Activated naive CD8-positive, alpha-beta T cell treated with anti-CD3 and anti-CD28 coated beads, Interleukin-2, amount 50 U/mL, for 16 hours (primary cell): ENCODE measurements around the gene CMIP.

Experiments used
- DNase-seq: peaks from one replicate; pipeline ENCODE4 v3.0.0-alpha.2; 2020; ENCODE audit warnings: low read depth, low spot score

CMIP gene

DNA sequence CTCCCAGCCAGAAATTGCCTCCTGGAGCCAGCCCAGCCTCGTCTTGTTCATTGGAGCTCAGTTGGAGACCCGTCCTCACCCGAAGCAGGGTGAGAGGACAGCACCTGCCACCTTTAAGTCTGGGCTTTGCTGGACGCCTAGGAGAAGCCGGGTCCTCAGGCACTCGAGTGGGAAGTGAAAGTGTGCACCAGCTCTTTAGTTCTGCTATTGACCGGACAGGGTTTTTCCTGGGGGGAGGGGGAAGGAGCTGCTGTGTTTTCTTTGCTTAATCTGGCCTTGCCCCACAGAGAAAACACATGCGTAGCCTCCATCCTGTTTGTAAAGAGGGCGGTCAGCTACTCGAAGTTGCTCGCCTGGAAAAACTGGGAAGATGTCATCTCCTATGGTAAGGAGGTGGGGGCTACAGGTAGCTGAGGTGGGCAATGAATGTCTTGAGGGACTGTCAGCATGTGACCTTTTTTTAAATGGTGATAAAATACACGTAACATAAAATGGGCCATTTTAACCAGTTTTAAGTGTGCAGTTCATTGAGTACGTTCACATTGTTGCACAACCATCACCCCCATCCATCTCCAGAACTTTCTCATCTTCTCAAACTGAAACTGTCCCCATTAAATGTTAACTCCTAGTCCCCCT is 34.4 kb downstream of the CMIP start:
- DNase-seq: no peak

DNA sequence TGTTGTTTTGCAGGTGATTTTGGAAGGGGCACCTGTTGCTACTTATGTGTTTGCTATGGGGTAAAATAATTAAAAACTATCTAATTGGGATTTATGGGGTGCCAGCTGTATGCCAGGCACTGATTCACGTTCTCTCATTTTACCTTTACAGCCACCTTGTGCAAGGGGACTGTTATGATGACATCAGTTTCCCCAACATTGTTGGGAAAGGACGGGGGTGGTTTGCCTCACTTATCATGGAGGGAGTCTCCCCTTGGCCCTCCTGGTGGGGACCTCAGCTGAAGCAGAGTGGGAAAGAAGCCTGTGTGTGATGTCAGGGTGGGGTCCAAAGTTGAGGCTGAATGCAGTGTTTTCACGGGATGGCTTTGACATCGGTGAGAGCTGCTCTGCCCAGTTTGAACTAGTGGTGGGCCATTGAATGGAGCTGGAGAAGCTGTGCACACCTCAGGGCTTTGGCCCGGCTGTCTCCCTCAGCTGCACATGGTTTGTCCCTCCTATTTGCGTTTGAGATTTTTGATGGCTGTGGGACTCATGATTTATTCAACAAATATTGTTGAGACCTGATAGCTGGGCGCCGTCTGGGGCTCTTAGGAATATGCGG is 36.1 kb downstream of the CMIP start:
- no peak for DNase-seq

DNA sequence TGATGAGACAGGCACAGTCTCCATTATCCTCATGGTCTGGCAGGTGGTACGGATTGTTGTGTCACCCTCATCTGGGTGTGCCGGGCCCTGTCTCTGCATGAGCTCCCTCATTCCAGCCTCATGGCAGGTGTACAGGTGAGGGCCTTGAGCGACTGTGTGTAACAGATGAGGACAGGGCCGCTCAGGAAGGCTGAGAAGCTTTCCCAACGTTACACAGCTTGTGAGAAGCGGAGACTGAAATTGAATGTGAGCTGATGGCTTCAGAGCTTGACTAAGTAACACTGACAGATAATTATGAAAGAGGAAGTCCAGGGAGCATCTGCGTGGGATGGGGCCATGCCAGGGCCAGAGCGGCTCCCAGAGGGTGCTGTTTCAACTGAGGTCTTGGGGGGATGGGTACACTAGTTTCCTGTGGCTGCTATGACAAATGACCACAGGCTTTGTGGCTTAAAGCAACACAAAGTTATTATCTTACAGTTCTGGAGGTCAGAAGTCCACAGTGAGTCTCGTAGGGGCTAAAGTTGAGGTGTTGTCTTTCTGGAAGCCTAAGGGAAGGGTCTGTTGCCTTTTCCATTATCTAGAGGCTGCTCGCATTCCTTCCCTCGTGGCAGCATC is 36.7 kb downstream of the CMIP start:
- DNase-seq: no peak

DNA sequence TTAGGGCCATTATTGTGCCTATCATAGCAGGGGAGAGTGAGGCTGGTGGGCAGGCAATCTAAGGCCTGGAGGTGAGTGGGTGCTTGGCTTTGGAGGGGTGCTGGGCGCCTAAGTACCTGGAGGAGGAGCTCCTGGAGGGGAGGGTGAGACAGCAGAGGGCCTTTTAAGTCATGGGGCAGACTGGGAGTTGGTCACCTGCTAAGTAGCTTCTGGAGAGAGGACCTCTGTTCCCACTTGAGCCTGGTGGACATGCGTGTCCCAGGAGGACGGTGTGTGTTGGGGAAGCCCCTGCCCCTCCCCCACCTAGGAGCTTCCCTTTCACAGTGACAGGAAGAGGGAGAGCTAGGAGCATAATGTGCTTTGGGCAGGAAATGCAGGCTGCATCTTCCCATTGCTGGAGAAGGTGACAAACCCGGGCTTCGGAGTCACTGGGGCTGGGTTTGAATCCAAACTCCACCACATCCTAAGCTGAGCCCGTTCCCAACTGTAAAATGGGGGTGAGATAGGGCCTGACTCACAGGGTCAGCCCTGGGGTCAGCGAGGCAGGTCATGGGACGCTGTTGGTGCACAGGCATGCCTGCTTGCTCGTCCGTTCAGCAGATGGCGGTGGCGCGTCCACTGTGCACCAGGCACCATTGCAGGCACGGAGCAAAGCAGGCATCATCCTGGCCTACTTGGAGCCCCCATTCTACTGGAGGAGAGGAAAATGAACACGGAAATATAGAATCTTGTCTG is 37.9 kb downstream of the CMIP start:
- no peak for DNase-seq

DNA sequence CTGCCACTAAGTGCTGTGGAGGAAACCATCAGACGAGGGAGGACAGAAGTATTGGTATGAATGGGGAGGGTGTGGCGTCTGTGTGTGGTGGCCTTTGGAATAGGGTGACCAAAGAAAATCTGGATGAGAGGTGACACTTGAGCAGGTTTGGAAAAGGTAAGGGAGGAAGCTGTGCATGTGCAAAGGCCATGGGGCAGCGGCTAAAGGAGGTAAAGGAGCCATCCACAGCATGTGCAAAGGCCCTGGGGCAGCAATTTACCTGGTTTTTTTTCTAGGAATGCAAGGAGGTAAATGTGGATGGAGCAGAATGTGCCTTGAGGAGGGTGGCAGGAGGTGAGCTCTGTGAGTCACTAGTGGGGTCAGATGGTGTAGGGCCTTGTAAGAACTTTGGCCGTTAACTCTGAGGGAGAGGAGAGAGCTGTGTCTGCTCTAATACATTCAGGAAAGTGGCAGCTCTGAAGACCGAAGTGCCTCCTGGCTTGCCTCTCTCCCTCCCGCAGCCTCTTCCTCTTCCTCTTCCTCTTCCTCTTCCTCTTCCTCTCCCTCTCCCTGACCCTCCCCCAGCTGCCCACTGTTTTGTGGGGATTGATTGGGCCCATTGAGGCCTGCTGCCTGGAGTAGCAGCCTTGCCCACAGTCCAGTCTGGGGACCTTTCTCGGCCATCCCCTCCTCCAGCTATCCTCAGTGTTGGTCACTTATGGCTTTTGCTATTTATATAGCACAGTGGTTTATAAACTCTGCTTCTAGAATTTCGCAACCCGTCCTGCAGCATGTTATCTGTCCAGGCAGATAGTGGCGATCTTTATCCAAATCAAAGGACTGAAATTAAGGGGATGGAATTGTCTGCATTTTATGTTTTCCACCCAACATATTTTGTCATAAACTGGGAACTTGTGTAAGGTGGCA is 38.7 kb downstream of the CMIP start:
- DNase-seq: no peak

DNA sequence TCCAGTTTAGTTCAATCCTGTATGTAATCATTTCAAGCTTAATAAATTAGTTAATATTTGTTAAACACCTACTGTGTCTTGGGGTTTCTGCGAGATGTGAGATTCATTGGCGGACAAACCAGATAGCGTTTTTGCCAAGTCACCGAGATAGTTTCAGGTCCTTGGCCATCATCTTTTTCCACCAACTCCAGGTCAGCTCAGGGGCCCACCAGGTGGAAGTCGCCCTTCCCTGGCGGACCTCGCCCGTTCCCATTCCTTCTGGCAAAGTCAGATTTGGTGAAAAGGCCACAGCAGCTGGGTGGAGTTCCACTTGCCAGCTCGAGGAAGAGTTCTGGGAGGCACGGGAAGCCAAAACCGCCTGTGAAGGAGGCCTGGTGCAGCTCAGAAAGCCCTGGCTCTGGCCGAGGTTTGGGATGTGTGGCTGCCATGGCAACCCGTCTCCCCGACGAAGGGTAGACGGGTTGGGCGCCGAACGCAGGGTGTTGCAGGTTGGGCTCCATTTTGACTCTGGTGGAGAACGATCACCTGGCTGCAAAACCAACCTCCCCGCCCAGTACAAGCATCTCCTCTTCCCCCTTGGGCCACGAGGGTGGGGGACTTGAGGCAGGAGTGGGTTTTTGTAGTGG is 39.5 kb downstream of the CMIP start:
- DNase-seq: no peak

DNA sequence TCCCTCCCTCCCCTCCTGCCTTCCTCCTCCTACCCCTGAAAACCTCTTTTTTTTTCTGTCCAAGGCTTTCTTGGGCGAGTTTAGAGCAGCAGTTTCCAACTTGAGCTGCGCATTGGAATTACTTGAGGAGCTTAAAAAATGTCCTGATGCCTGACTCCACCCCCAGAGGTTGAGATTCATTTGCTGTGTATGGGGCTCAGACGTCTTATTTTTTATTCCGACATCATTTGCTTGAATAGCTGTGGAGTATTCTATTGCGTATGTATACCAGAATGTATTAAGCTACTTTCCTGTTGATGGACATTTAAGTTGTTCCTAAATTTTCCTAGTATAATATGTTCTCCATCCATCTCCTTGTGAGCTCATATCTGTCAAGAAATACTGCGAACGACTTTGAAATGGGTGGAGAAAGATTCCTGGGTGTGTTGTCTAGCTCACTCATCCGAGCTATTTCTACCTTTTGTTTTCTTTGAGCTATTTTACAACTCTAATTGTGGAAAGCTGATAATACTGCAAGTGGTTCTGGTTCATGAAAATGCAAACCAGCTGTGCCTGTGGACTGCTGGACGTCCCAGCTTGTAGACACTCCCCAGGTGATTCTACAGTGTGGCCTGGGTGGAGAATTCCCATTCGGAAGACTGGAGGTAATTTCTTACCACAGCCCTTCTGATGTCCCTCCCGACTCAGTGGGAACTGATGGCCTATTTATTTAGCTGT is 40.5 kb downstream of the CMIP start:
- DNase-seq: no peak

DNA sequence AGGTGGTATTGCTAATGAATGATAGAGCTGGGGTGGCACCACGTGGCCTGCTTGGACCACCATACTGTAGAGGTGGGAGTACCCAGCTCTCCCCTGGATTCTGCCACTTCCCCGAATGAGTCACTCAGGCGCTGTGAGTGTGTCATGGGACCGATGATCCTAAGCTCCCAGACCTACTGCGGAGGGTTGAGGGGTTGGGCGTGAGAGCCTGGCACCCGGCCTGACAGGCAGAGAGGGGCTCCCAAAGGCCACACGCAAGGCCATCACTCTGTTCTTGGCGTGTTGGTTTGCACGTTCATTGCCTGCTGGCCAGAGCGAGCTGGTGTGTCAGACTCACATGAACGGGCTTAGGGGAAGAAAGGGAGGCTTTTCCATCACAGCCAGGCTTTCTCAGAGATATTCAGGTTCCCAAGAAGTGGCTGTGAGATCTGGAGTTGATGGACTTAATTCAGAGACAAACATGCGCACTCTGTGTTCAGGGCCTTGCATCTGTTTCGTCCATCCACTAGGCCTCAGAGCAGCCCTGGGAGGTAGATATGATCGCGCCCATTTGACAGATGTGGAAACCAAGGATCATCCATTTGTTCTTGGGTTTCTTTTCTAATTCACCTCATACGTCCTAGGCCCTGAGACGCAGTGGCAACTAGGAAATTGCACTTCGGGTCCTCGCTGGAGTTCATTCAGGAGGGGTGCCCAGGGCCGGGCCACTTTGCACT is 41.4 kb downstream of the CMIP start:
- no peak for DNase-seq

DNA sequence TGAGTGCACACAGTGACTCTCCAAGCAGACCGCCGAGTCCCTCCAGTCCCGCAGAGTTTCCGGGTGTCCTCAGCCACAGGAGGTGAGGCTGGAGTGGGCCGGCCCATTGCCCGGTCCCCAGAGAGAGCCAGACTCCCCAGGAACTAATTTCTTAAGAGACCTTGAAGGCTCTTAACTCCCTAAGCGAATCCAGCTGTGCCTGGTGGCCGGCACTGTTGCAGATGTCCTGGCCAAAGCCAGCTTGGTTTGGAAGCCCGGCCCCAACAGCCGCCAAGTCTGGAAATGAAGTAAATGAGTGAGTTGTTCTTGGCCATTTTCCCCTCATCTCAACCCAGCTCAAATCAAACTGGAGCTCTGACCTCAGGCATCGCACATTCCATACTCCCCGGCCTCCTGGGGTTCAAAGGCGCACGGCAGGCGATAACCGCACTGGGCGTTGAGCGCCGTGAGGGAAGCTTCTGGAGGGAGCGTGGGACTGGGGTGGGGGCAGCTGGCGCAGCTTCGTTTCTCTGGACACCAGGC is 42.0 kb downstream of the CMIP start:
- no peak for DNase-seq

DNA sequence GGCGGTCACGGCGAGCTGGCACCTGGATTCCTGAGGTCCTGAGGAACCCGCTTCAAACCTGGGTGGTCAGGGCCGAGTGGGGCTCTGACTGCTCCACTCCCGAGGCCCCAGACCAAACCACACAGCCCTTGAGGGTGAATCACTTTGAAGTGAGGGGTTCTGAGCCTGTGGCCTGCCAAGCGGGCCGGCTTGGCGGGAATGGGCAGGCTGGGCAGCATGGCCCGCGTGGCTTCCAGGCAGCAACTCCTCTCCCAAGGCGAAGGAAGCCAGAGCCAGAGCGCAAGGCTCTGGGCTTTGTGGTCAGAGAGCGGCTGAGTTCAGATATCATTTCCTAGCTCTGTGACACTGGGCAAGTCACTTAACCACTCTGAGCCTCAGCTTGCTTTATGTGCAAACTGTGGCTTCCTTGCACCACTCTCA is 42.7 kb downstream of the CMIP start:
- DNase-seq: no peak

DNA sequence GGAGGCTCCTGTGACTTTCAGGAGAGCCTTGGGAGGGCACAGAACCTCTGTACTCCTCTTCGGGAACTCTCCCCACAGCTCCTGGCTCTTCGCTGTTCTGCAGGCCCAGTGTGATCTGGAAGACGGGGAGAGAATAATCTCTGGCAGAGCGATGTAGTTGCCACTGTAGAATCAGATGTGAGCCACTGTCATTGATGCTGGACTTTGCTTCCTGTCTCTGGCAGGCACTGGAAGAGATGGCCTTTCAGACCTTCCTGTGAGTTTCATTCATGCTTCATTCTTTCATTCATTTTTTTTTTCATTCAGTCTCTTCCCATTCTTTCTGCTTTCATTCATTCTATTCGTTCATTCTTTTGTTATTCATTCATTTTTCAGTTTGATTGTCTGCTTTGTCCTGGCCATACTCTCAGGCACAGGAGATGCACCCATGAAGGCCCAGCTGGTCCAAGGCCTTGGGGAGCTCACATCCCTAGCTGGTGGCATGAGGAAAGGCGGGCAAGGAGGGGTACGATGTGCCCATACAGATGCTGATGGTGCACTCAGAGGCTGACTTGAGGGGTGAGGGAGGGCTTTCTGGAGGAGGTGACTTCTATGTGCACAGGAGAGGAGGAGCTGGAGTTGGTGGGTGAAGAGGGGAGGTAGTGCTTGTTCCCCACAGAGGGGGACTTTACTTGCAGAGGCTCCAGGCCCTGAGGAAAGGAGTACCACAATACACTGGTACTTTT is 44.2 kb downstream of the CMIP start:
- no peak for DNase-seq

DNA sequence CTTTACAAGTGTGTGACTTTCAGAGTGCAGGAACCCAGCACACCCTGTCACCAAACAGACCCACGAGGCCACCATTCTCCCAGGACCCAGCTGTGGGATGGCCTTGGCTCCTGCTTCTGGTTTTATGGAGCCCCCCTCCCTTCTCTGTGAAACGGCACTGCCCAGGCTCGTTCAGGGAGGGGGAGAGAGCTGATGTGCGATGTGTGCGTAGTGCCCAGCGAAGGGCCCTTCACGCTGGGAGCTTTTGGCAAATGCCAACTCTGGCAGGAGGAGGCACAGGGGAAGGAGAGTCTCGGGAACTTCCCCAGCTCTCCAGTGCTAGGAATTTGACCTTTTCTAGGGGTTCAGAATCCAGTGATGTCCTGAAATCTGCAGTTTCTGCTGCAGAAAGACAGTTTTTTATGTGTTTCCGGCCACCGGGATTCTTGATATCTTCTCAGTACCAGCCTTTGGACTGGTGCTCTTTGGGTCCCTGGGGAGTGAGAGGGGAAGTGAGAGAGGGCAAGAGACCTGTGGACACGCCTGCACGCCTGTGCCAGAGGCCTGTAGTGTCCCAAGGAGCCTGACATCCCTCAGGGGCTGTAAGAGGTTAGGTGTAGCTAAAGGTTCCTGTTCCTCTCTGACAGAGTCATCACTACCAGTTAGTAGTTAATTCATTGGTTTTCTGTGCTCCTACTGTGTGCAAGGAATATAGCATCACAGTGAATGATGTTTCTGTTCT is 45.1 kb downstream of the CMIP start:
- DNase-seq: no peak

DNA sequence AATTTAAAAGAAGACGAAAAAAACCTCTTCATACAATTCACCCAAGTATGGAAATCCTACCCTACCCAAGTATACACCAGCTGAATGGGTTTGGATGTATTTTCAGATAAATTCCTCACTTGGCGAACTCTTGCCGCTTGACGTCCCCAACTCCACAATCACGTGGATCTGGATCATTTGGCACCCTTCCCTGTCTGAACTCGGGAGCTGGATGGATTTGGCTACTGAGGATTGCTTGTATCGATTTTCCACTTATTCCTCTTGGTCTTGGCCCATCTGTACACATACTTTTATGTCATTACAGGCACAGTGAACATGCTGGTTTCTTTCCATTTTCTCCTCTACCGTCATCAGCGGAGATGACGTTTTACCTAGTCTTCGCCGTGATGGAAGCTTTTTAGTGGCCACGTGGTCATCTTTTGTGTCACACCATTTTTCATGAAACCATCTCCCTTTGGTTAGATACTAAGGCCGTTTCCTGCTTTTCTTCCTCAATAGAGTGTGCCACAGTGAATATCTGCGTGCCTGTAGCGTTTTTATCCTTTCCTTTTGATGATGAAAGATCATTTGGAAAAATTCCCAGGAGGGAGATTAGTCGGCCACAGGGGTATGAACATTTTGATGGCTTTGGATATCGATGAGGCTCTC is 47.1 kb downstream of the CMIP start:
- no peak for DNase-seq

DNA sequence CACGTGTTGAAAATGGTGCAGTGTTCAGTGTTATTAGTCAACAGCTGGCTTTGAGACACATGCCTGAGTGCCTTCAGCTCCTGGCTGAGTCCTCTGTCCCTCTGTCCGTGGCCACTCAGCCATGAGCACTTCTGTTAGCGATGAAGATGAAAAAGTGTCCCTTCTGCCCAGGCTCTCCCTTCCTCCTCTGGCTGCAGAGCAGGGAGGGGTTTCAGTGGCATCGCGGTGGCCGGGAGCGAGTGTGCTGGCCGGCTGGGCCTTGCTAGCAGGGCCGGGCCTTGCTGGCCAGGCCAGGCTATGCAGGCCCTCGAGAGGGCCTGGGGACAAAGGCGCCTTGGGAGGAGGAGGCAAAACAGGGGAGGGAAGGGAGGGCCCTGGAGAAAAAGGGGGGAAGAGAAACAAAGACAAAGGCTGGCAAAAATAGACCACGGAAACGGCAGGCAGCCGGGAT is 47.7 kb downstream of the CMIP start:
- no peak for DNase-seq

DNA sequence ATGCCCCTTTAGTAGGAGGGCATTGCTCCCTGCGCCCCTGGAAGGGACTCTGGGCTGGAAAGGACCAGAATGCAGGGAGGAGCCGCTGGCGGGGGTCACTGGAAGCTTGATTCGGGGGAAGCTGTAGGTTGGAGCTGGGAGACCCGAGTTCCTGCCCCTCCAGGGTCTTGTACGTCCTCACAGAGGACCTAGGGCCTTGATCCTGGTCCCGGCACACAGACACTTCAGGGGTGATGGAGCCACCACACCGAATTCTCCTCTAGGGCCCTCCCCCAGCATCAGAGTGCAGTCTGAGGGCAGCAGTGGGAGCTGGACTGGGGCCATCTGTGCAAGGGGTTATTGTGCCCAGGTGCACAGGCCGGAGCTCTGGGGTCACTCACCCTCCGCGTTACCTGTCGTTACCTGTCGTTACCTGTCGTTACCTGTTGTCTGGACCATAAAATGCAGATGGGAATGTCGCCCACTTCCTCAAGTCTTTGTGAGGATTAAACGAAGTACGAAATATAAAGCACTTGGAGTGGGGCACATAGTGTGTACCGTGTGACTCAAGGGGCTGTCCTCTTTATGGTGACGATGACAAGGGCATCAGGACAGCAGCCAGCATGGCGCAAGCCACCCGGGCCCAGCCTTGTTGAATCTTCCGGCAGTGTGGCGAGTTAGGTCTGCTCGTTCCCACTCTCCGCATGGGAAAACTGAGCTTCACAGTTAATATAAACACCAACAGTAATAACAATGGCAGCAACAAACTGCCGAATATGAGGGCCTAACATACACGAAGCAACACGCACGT is 48.6 kb downstream of the CMIP start:
- no peak for DNase-seq

DNA sequence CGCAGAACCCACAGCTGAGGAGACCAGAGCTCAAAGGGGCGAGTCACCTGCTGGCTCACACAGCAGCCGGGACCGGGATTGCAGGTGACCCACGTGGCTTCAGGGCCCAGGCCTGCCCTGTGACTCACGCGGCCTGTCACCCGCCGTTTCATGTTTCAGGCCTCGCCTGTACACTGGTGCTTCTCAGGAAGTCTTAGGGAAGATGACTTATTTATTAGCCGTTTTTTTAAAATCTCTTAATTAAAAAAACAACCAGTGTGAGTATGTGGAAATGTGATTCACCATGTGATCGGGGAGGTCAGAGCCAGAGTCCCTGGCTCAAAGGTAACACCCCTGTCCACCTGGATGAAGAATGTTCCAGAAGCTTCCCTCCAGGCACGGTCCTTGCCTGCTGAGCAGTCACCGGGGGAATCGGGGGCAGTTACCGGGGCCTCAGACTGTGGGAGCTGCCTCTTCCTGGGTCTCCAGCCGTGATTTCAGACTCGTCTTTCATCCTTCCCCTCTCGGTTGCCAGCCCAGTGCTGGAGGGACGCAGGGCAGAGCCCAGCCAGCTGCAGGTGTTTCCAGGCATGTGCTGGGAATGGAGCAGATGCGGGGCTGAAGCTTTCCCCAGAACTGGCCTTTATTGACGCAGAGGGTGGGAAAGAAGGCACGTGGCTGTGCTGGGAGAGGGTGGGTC is 49.3 kb downstream of the CMIP start:
- no peak for DNase-seq
